Large intestine (tissue), 3 donors: ENCODE measurements around the gene TAOK1. TPM values are rescaled to one million over a fixed set of nuclear protein-coding genes. Genes with fewer than 3 reads are reported as not detected.

Source experiments
- DNase-seq, 2 donors: peaks; one replicate each; pipeline versions ENCODE4 v3.0.0 to v3.0.0-alpha.2; 2013
- H3K27ac ChIP-seq: one replicate; pipeline ENCODE4 v1.5.1; 2013; ENCODE audit warnings: low read length
- H3K27me3 ChIP-seq: 2 replicates; pipeline ENCODE4 v1.6.1; 2013; ENCODE audit warnings: low read length; ENCODE audit not compliant: control insufficient read depth, insufficient read depth
- H3K36me3 ChIP-seq: 2 replicates; pipeline ENCODE4 v1.6.1; 2013; ENCODE audit warnings: low read length; ENCODE audit not compliant: control insufficient read depth, insufficient read depth
- H3K4me1 ChIP-seq: one replicate; pipeline ENCODE4 v1.6.1; 2013; ENCODE audit warnings: low read length; ENCODE audit not compliant: control insufficient read depth, insufficient read depth
- H3K4me3 ChIP-seq: one replicate; pipeline ENCODE4 v1.5.1; 2013; ENCODE audit warnings: low read length
- H3K9me3 ChIP-seq: one replicate; pipeline ENCODE4 v1.6.1; 2013; ENCODE audit warnings: mild to moderate bottlenecking, low read depth, low read length, moderate library complexity; ENCODE audit not compliant: control insufficient read depth
- WGBS: methylation state at CpG from one replicate; pipeline ENCODE4 v1.1.5; 2013; ENCODE audit warnings: low lambda C conversion rate; ENCODE audit not compliant: insufficient coverage; 5-methylcytosine and 5-hydroxymethylcytosine counted together
- polyA plus RNA-seq: library from polyadenylated mRNA; unstranded; fragments of 120-200 nt; gene quantifications from one replicate; pipeline ENCODE4 v1.2.1, GENCODE V29; 2013

Gene TAOK1
- polyA plus RNA-seq, 1 donor: 22.2 TPM

DNA sequence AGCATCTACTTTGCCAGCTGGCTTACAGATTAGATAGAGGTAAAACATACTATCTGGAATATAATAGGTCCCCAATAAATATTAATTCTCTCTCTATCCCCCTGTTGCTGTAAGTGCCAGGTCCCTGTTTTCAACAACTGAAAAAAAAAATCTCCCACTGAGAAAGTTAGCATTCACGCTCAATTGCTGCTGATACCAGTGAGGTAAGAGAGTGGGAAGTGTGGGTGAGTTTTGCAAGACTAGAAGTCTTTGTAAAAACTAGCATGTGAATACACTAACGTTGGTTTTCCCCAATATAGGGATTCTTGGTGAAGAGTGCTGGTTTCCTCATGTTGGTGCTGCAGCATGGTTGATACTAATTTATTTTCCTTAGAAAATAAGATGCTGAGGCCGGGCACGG, 11.7 kb upstream of the TAOK1 start:
- H3K36me3 ChIP-seq: no peaks in the 10 kb centered on the region
- 40% methylated on average over 1 of the region's 4 CpGs for WGBS
- no peaks in the 10 kb centered on the region for H3K27me3 ChIP-seq
- no peaks in the 10 kb centered on the region for H3K9me3 ChIP-seq
- DNase-seq: no peak
- no peak overlapping the region for H3K27ac ChIP-seq
- H3K4me1 ChIP-seq: no peaks in the 10 kb centered on the region
- H3K4me3 ChIP-seq: no peak overlapping the region

DNA sequence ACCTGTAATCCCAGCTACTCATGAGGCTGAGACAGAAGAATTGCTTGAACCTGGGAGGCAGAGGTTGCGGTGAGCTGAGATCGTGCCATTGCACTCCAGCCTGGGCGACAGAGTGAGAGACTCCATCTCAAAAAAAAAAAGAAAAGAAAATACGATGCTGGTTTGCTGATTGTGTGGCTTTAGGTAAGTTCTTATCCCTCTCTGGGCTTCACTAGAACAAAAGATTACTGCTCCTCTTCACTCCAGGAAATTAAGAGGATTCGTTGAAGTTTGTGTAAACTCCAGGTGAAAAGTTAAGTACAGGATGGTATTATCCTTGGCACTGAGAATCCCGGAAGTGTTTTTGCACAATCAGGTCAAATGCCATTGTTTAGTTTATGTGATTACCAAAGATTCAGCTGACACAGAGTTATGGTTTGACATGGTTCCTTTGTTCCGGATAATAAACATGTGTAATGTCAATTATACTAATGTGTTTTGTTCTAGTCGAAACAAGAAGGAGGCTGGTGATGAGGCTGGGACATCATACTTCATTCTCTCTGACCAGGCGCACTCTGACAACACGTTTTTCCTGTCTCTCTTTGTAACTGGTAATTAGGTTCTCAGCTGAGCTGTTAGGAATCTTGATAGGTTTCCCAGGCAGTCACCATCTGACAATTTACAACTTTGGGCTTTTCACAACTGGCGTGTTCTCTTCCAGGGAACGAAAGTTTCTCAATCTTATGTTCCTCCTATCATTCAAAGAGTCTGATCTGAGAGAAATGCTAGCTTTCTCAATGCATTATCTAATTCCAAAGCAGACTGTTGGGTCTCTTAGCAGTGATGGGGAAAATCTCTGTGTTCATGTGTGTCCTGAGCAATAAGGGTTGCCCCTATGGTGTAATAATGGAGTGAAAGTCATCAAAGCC, 10.8 kb upstream of the TAOK1 start:
- Histone ChIP-seq H3K4me1 (no peaks in the 10 kb centered on the region), H3K27ac (no peak overlapping the region), H3K9me3 (no peaks in the 10 kb centered on the region), H3K27me3 (no peaks in the 10 kb centered on the region), H3K4me3 (no peak overlapping the region), H3K36me3 (no peaks in the 10 kb centered on the region)
- peak in 1 of 2 donors; percentile 29 for DNase-seq
- 29% methylated on average over 1 of the region's 12 CpGs for WGBS

DNA sequence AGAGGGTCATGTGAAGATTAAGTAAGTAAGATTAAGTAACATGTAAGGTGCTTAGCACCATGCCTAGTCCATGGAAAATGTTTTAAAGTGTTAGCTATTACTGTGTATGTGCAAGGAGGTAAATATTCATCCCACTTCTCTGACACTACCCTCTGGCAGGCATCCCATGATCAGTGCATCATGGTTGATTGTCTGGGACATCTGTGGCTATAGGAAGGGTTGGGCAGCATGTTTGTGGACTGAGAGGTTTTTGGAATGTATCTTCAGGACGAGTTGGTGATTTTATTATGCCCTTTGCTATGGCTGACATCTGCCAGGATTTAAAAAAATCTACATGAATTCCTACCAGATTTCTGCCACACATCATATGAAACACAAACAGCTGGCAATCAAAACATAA, 6.5 kb upstream of the TAOK1 start:
- no peak for DNase-seq
- Histone ChIP-seq H3K36me3 (no peaks in the 10 kb centered on the region), H3K4me1 (no peaks in the 10 kb centered on the region), H3K4me3 (no peak overlapping the region), H3K27me3 (no peaks in the 10 kb centered on the region), H3K9me3 (no peaks in the 10 kb centered on the region), H3K27ac (no peak overlapping the region)
- no CpG with 5 or more reads among the region's 1 CpG for WGBS

DNA sequence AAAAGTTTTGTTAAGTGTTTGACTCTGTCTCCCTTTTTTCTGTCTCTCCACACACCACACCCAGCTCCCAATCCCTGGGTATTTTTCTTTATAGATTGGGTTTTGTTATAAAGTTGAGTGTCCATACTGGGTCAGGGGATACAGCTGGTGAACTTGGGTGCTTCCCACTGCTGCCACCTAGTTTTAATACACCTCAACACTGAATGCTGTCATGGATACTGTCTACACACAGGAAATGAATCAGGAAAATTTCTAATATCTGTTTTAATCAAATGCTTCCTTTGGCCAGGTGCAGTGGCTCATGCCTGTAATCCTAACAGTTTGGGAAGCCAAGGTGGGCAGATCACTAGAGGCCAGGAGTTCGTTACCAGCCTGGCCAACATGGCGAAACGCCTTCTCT, 5.3 kb upstream of the TAOK1 start:
- Histone ChIP-seq H3K36me3 (no peaks in the 10 kb centered on the region), H3K27me3 (no peaks in the 10 kb centered on the region), H3K4me1 (no peaks in the 10 kb centered on the region), H3K9me3 (no peaks in the 10 kb centered on the region), H3K4me3 (no peak overlapping the region), H3K27ac (no peak overlapping the region)
- peak in 1 of 2 donors; percentile 11 for DNase-seq
- no CpG with 5 or more reads among the region's 3 CpGs for WGBS

DNA sequence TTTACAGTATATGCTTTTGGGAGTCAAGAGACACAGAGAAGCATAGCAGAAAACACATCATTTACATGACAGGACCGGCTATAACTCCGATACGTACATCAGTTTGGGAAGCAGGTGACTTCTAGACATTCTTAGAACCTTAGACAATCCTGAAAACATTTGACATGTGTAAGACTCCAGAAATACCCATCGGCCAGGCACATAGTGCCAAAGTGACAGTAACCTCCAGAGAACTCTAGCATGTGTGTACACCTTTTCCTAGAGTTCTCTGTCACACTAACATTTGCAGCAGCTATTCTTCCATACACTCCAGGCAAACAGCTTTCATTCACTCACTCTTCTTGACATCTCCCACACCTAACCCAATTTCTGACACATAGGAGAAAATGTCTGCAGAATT, 3.4 kb upstream of the TAOK1 start:
- H3K27ac ChIP-seq: no peak overlapping the region
- no CpG with 5 or more reads among the region's 4 CpGs for WGBS
- no peaks in the 10 kb centered on the region for H3K27me3 ChIP-seq
- DNase-seq: no peak
- no peaks in the 10 kb centered on the region for H3K9me3 ChIP-seq
- no peaks in the 10 kb centered on the region for H3K4me1 ChIP-seq
- H3K4me3 ChIP-seq: no peak overlapping the region
- H3K36me3 ChIP-seq: no peaks in the 10 kb centered on the region

DNA sequence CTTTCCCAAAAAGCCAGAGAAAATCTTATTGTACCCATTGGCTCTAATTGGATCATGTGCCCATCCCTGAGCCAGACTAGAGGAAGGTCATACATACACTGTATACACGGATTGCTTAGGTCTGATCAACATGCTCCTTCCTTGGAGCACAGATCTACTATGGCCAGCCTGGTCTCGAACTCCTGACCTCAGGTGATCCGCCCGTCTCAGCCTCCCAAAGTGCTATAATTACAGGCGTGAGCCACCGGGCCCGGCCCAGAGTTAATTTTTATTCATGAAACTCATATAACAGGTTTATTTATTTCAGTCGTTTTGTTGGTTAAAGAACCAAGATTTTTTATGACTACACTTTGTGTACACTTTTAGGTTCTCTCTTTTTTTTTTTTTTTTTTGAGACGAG, 1.2 kb upstream of the TAOK1 start:
- Histone ChIP-seq H3K9me3 (no peaks in the 10 kb centered on the region), H3K4me3 (no peak overlapping the region), H3K27me3 (no peaks in the 10 kb centered on the region), H3K4me1 (peaks cover 6% of the 10 kb centered on the region), H3K36me3 (no peaks in the 10 kb centered on the region), H3K27ac (no peak overlapping the region)
- no peak for DNase-seq
- WGBS: 35% methylated on average over 4 of the region's 9 CpGs

DNA sequence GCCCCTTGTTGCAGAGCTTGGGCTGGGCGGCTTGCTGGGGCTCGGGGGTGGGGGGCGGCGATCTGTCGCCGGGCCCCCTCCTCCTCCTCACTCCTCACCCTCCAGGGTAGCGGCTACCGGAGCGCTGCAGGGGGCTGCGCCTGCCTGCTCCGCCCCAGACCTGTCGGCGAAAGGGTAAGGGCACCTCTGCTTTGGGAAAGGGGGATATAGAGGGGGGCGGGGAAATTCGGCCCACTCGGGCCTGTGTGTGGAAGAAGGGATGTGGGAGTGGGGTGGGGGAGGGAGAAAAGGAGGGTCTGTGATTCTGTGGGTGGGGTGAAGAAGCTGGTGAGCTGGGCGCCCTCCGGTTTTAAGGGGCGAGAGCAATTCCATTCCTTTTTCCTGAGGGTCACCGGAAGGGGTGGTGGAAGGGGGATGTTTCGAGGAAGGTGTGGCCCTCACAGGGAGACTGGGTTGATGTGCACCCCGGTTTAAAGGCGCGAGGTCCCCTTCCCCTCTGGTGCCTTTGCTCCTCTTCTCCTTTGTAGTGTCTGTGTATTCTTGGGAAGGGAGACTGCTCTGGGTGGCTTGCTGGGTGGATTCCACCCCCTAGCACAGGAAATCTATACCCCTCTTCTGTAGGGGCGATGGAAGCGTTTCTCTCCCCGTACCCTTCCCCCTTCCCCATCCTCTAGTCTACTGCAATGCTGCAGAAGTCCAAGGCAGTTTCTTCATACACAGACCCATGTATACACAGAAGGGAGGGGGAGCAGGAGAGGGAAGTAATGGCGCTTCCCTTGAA, 878 bp downstream of the TAOK1 start:
- Histone ChIP-seq H3K9me3 (no peaks in the 10 kb centered on the region), H3K27ac (peak overlapping the region; percentile 87), H3K36me3 (no peaks in the 10 kb centered on the region), H3K4me1 (peaks cover 6% of the 10 kb centered on the region), H3K27me3 (no peaks in the 10 kb centered on the region), H3K4me3 (peak overlapping the region; percentile 97)
- no CpG with 5 or more reads among the region's 28 CpGs for WGBS
- DNase-seq: peak; percentile 40 to 62

DNA sequence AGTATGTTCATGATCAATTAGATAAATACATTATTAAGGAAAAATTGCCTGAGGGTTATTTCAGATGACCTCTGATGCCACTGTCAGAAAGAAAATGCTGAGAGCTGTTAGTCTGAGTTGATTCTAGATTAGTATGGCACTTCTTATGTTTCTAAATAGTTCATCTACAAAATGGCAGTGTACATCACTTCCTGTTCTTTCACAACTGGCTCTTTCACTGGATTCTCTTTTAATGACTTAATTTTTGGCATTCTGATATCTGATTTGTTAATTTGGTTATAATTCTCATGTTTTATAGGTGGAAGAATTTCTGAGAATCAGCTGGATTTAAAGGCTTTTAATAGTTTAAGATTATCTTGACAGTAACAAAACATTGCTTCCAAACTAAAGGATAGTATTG, 3.3 kb downstream of the TAOK1 start:
- DNase-seq: no peak
- no peak overlapping the region for H3K4me3 ChIP-seq
- H3K27me3 ChIP-seq: no peaks in the 10 kb centered on the region
- H3K9me3 ChIP-seq: no peaks in the 10 kb centered on the region
- H3K27ac ChIP-seq: no peak overlapping the region
- H3K36me3 ChIP-seq: peaks cover 3% of the 10 kb centered on the region
- peaks cover 6% of the 10 kb centered on the region for H3K4me1 ChIP-seq

DNA sequence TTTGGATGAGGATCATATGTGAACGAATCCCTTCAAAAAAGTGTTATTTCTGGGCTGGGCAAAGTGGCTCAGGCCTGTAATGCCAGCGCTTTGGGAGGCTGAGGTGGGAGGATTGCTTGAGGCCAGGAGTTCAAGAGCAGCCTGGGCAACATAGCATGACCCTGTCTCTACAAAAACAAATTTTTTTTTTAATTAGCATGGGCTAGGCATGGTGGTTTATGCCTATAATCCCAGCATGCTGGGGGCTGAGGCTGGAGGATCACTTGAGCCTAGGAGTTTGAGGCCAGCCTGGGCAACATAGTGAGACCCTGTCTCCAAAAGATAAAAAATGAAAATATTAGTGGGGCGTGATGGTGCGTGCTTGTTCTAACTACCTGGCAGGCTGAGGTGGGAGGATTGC, 4.6 kb downstream of the TAOK1 start:
- Histone ChIP-seq H3K27me3 (no peaks in the 10 kb centered on the region), H3K27ac (no peak overlapping the region), H3K36me3 (peaks cover 14% of the 10 kb centered on the region), H3K4me3 (no peak overlapping the region), H3K9me3 (no peaks in the 10 kb centered on the region), H3K4me1 (peaks cover 6% of the 10 kb centered on the region)
- DNase-seq: no peak
- no CpG with 5 or more reads among the region's 4 CpGs for WGBS

DNA sequence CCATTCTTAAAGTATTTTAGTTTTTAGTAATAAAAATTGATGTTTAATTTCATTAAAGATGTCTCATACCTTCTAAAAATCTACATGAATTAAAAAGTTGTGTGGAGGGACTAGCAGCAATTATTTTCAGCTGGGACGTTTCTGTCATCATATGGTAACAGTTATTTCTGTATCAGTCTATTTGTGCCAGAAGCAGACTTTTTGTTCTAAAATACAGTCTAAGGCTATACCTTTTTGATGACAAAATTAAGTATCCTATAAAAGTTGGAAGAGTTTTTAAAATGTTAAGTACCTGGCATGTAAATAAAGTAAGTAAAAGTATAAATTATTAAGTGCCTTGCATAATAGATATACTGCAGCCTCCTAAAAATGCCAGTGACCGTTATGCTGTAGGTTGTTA, 5.9 kb downstream of the TAOK1 start:
- WGBS: 75% methylated on average over 1 of the region's 2 CpGs
- Histone ChIP-seq H3K27me3 (no peaks in the 10 kb centered on the region), H3K4me1 (peaks cover 6% of the 10 kb centered on the region)

More for the DNA sequence above, 5.9 kb downstream of the TAOK1 start:
- DNase-seq: no peak
- Histone ChIP-seq H3K9me3 (no peaks in the 10 kb centered on the region), H3K27ac (no peak overlapping the region), H3K4me3 (no peak overlapping the region), H3K36me3 (peaks cover 17% of the 10 kb centered on the region)
